ENCODE measurements around the gene LCMT2. TPM values are rescaled to one million over a fixed set of nuclear protein-coding genes. Genes with fewer than 3 reads are reported as not detected.
"Not testable (repeated sequence)": the region's sequence is repeated elsewhere in the genome, so short reads cannot be mapped to it uniquely, and the experiment has no call there.

LCMT2 gene
- total RNA-seq, 2 experiments from 2014 or later, result 10.5 to 12.6 TPM

GRCh38 chr15:43299884-43300283 is 30.5 kb downstream of the LCMT2 start:
- CTCF ChIA-PET, result interaction anchor here (0.7 kb wide), 1 partner anchor 13 kb away, joined by 3 read pairs; no protein-coding TSS in a partner anchor

GRCh38 chr15:43299411-43299810 is 31.0 kb downstream of the LCMT2 start:
- POLR2A ChIA-PET, result no interaction called here
- peaks cover 44% of the 10 kb centered on the region for H3K27me3 Mint-ChIP-seq
- no peaks in the 10 kb centered on the region for H3K9me3 Mint-ChIP-seq
- H3K4me1 Mint-ChIP-seq, result no peaks in the 10 kb centered on the region
- DNase-seq, result no peak
- H3K36me3 Mint-ChIP-seq (ENCODE audit: low read depth), result no peaks in the 10 kb centered on the region
- H3K4me3 Mint-ChIP-seq, result no peak overlapping the region
- H3K27ac Mint-ChIP-seq, result no peak overlapping the region
- CTCF ChIA-PET, result interaction anchor here (0.7 kb wide), 2 partner anchors 10 to 13 kb away, joined by 3 to 4 read pairs; no protein-coding TSS in a partner anchor

More at GRCh38 chr15:43299884-43300283, 30.5 kb downstream of the LCMT2 start:
- no peaks in the 10 kb centered on the region for H3K9me3 Mint-ChIP-seq
- H3K27ac Mint-ChIP-seq, result no peak overlapping the region
- H3K4me3 Mint-ChIP-seq, result no peak overlapping the region
- H3K4me1 Mint-ChIP-seq, result no peaks in the 10 kb centered on the region
- H3K27me3 Mint-ChIP-seq, result peaks cover 42% of the 10 kb centered on the region
- POLR2A ChIA-PET, result no interaction called here
- no peaks in the 10 kb centered on the region for H3K36me3 Mint-ChIP-seq (ENCODE audit: low read depth)
- DNase-seq, result no peak

GRCh38 chr15:43294091-43294706 is 36.2 kb downstream of the LCMT2 start:
- no peaks in the 10 kb centered on the region for H3K9me3 Mint-ChIP-seq

GRCh38 chr15:43293432-43293831 is 36.9 kb downstream of the LCMT2 start:
- H3K4me1 Mint-ChIP-seq, result no peaks in the 10 kb centered on the region
- H3K36me3 Mint-ChIP-seq (ENCODE audit: low read depth), result no peaks in the 10 kb centered on the region
- H3K27me3 Mint-ChIP-seq, result peaks cover 48% of the 10 kb centered on the region
- no peak for DNase-seq
- H3K4me3 Mint-ChIP-seq, result no peak overlapping the region
- ChIA-PET POLR2A (no interaction called here), CTCF (no interaction called here)
- no peaks in the 10 kb centered on the region for H3K9me3 Mint-ChIP-seq
- H3K27ac Mint-ChIP-seq, result no peak overlapping the region

More at GRCh38 chr15:43294091-43294706, 36.2 kb downstream of the LCMT2 start:
- DNase-seq, result no peak
- ChIA-PET POLR2A (no interaction called here), CTCF (no interaction called here)
- H3K27me3 Mint-ChIP-seq, result peaks cover 53% of the 10 kb centered on the region
- H3K36me3 Mint-ChIP-seq (ENCODE audit: low read depth), result no peaks in the 10 kb centered on the region
- no peak overlapping the region for H3K4me3 Mint-ChIP-seq
- no peaks in the 10 kb centered on the region for H3K4me1 Mint-ChIP-seq
- no peak overlapping the region for H3K27ac Mint-ChIP-seq

GRCh38 chr15:43292375-43293078 is 37.8 kb downstream of the LCMT2 start:
- no peak for DNase-seq
- Mint-ChIP-seq H3K27ac (no peak overlapping the region), H3K36me3 (ENCODE audit: low read depth) (no peaks in the 10 kb centered on the region), H3K9me3 (no peaks in the 10 kb centered on the region), H3K4me3 (no peak overlapping the region), H3K4me1 (no peaks in the 10 kb centered on the region), H3K27me3 (peaks cover 51% of the 10 kb centered on the region)
- ChIA-PET POLR2A (no interaction called here), CTCF (no interaction called here)

- H3K9me3 Mint-ChIP-seq; DNase-seq; H3K27ac Mint-ChIP-seq; H3K36me3 Mint-ChIP-seq (ENCODE audit: low read depth); H3K4me1 Mint-ChIP-seq; POLR2A ChIA-PET; H3K4me3 Mint-ChIP-seq; CTCF ChIA-PET: not testable (repeated sequence)
- H3K27me3 Mint-ChIP-seq, result peaks cover 42% of the 10 kb centered on the region
Measured at GRCh38 chr15:43289656-43290055, 40.7 kb downstream of the LCMT2 start.

GRCh38 chr15:43287254-43287653 is 43.1 kb downstream of the LCMT2 start:
- Mint-ChIP-seq H3K27me3 (peaks cover 23% of the 10 kb centered on the region), H3K4me1 (peaks cover 11% of the 10 kb centered on the region), H3K27ac (no peak overlapping the region), H3K4me3 (no peak overlapping the region), H3K36me3 (ENCODE audit: low read depth) (no peaks in the 10 kb centered on the region), H3K9me3 (no peaks in the 10 kb centered on the region)
- ChIA-PET CTCF (interaction anchor here (4.2 kb wide), 1 partner anchor 62 kb away, joined by 51 read pairs; no protein-coding TSS in a partner anchor), POLR2A (no interaction called here)
- DNase-seq, result no peak

- Mint-ChIP-seq H3K4me3 (no peak overlapping the region), H3K36me3 (ENCODE audit: low read depth) (no peaks in the 10 kb centered on the region), H3K9me3 (no peaks in the 10 kb centered on the region), H3K27ac (no peak overlapping the region), H3K27me3 (peaks cover 14% of the 10 kb centered on the region), H3K4me1 (peaks cover 11% of the 10 kb centered on the region)
- ChIA-PET POLR2A (no interaction called here), CTCF (interaction anchor here (0.9 to 4.2 kb wide), 24 partner anchors 9 to 105 kb away, joined by 3 to 51 read pairs (median 5); partner anchors contain the start of gene TGM5)
- no peak for DNase-seq
Measured at GRCh38 chr15:43286074-43286473, 44.3 kb downstream of the LCMT2 start.

GRCh38 chr15:43285609-43286037 is 44.8 kb downstream of the LCMT2 start:
- H3K4me3 Mint-ChIP-seq, result no peak overlapping the region
- H3K27me3 Mint-ChIP-seq, result peaks cover 9% of the 10 kb centered on the region
- H3K36me3 Mint-ChIP-seq (ENCODE audit: low read depth), result no peaks in the 10 kb centered on the region
- H3K4me1 Mint-ChIP-seq, result peaks cover 11% of the 10 kb centered on the region
- no peak overlapping the region for H3K27ac Mint-ChIP-seq
- CTCF ChIA-PET, result interaction anchor here (0.8 to 4.2 kb wide), 28 partner anchors 9 to 563 kb away, joined by 3 to 51 read pairs (median 5); partner anchors contain the start of gene TGM5
- peak; percentile 77 for DNase-seq
- POLR2A ChIA-PET, result no interaction called here
- no peaks in the 10 kb centered on the region for H3K9me3 Mint-ChIP-seq

- no peak overlapping the region for H3K4me3 Mint-ChIP-seq
- ChIA-PET CTCF (interaction anchor here (4.2 kb wide), 1 partner anchor 58 kb away, joined by 51 read pairs; no protein-coding TSS in a partner anchor), POLR2A (no interaction called here)
- DNase-seq, result no peak
- no peaks in the 10 kb centered on the region for H3K36me3 Mint-ChIP-seq (ENCODE audit: low read depth)
- H3K9me3 Mint-ChIP-seq, result no peaks in the 10 kb centered on the region
- H3K27ac Mint-ChIP-seq, result peak overlapping the region; percentile 26
- peaks cover 11% of the 10 kb centered on the region for H3K4me1 Mint-ChIP-seq
- H3K27me3 Mint-ChIP-seq, result peaks cover 8% of the 10 kb centered on the region
Measured at GRCh38 chr15:43283526-43283925, 46.8 kb downstream of the LCMT2 start.

GRCh38 chr15:43281926-43282602 is 48.3 kb downstream of the LCMT2 start:
- POLR2A ChIA-PET, result no interaction called here
- H3K9me3 Mint-ChIP-seq, result no peaks in the 10 kb centered on the region

GRCh38 chr15:43280996-43281395 is 49.4 kb downstream of the LCMT2 start:
- Mint-ChIP-seq H3K27me3 (peaks cover 2% of the 10 kb centered on the region), H3K36me3 (ENCODE audit: low read depth) (no peaks in the 10 kb centered on the region), H3K4me1 (peaks cover 11% of the 10 kb centered on the region), H3K27ac (no peak overlapping the region), H3K4me3 (no peak overlapping the region), H3K9me3 (no peaks in the 10 kb centered on the region)
- no peak for DNase-seq
- POLR2A ChIA-PET, result no interaction called here
- CTCF ChIA-PET, result interaction anchor here (1.3 kb wide), 1 partner anchor 65 kb away, joined by 3 read pairs; no protein-coding TSS in a partner anchor

More at GRCh38 chr15:43281926-43282602, 48.3 kb downstream of the LCMT2 start:
- DNase-seq, result no peak
- no peak overlapping the region for H3K4me3 Mint-ChIP-seq
- no peaks in the 10 kb centered on the region for H3K36me3 Mint-ChIP-seq (ENCODE audit: low read depth)
- peaks cover 11% of the 10 kb centered on the region for H3K4me1 Mint-ChIP-seq
- H3K27me3 Mint-ChIP-seq, result peaks cover 2% of the 10 kb centered on the region
- no peak overlapping the region for H3K27ac Mint-ChIP-seq
- CTCF ChIA-PET, result interaction anchor here (0.7 to 1.7 kb wide), 5 partner anchors 16 to 78 kb away, joined by 3 to 8 read pairs (median 3); no protein-coding TSS in a partner anchor

- Mint-ChIP-seq H3K27ac (no peak overlapping the region), H3K4me1 (peaks cover 5% of the 10 kb centered on the region), H3K4me3 (no peak overlapping the region), H3K36me3 (ENCODE audit: low read depth) (no peaks in the 10 kb centered on the region), H3K9me3 (no peaks in the 10 kb centered on the region), H3K27me3 (no peaks in the 10 kb centered on the region)
- ChIA-PET CTCF (interaction anchor here (0.6 to 1.0 kb wide), 2 partner anchors 54 to 57 kb away, joined by 5 read pairs; no protein-coding TSS in a partner anchor), POLR2A (no interaction called here)
- no peak for DNase-seq
Measured at GRCh38 chr15:43279496-43279895, 50.9 kb downstream of the LCMT2 start.

Data from activated CD4-positive, alpha-beta T cell treated with anti-CD3 and anti-CD28 coated beads, Interleukin-2, amount 10 ng/mL, durations not matched to agents 7 days and 5 days (primary cell).